Stomach smooth muscle (tissue), 2 donors: ENCODE data around the gene RUNX1.

Experiments
- H3K27ac ChIP-seq: one replicate; pipeline ENCODE4 v1.7.0; 2013; ENCODE audit warnings: mild to moderate bottlenecking, low read length, inconsistent platforms
- H3K27me3 ChIP-seq, 2 donors: one replicate each; pipeline ENCODE4 v1.7.0; 2013; ENCODE audit warnings: low read length in 2 of 2; ENCODE audit not compliant: insufficient read depth in 2 of 2, control insufficient read depth in 1 of 2
- H3K36me3 ChIP-seq, 2 donors: one replicate each; pipeline ENCODE4 v1.7.0; 2013; ENCODE audit warnings: low read length in 2 of 2; ENCODE audit not compliant: control insufficient read depth in 2 of 2, insufficient read depth in 2 of 2
- H3K4me1 ChIP-seq: one replicate; pipeline ENCODE4 v1.7.0; 2013; ENCODE audit warnings: low read length; ENCODE audit not compliant: control insufficient read depth, insufficient read depth
- H3K4me3 ChIP-seq, 2 donors: one replicate each; pipeline ENCODE4 v1.7.0; 2013; ENCODE audit warnings: low read length in 2 of 2
- H3K9ac ChIP-seq, 2 donors: one replicate each; pipeline ENCODE4 v1.7.0; 2013; ENCODE audit warnings: low read length in 2 of 2, mild to moderate bottlenecking in 1 of 2
- H3K9me3 ChIP-seq, 2 donors: one replicate each; pipeline ENCODE4 v1.7.0; 2013; ENCODE audit warnings: low read length in 2 of 2; ENCODE audit not compliant: control insufficient read depth in 2 of 2
- donor health status: healthy.
- donor health status: Pancreatic carcinoma.

RUNX1 gene

DNA sequence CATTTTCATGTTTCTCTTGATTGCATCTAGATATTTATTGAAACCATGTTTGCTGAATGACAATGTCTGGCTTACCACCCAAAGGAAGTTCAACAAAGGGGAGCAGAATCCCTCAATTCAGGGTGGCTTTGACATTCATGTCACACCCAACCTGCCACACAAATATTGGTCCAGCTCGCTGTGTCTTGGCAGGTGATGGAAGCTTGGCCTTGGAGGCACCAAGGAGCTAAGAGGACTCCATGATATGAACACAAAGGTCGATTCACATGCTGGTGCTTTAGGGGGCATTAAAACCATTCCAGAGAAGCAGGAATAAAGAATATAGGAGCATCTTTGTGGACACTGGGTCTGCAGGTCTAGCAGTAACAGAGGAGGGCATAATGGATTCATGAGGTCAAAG, 114.8 kb downstream of the RUNX1 start:
- Histone ChIP-seq H3K4me3 (no peak overlapping the region), H3K9me3 (no peaks in the 10 kb centered on the region), H3K4me1 (no peaks in the 10 kb centered on the region), H3K27me3 (no peaks in the 10 kb centered on the region), H3K9ac (no peak overlapping the region), H3K36me3 (no peaks in the 10 kb centered on the region), H3K27ac (no peak overlapping the region)

DNA sequence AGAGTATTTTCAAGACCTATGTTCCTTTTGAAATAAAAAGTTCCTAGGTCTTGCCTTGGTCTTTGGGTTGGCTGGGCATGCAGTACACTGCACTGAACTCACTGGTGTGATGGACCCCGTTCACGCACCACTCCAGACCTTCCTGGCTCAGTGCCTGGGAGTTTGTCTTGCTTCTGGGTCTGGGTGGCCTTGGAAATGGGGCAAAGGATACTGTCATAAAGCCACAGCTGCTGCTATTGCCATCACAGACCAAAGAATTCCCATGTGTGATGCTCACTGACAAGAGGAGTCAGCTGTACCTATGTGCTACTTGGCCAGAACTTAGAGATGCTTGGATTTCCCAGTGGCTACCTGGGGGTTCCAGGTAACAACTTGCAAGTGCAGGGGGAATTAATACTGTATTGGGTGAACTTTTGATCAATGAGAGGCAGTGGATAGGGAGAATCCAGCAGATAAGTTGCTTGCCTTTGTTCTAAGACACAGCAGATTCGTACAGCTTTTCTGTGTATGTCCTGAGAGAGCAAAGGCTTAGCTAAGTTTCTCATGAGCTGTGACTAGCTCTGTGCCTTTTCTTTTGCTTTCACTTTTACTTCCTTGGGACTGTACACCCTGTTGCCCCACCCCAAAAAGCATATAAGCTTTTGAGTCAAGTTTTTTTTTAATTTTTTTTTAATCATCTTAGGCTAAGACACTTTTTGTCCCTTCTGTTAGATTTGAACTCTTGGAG, 115.3 kb downstream of the RUNX1 start:
- H3K9ac ChIP-seq: no peak overlapping the region
- H3K4me3 ChIP-seq: no peak overlapping the region
- H3K27me3 ChIP-seq: no peaks in the 10 kb centered on the region
- no peaks in the 10 kb centered on the region for H3K9me3 ChIP-seq
- no peak overlapping the region for H3K27ac ChIP-seq
- H3K36me3 ChIP-seq: no peaks in the 10 kb centered on the region
- H3K4me1 ChIP-seq: no peaks in the 10 kb centered on the region

DNA sequence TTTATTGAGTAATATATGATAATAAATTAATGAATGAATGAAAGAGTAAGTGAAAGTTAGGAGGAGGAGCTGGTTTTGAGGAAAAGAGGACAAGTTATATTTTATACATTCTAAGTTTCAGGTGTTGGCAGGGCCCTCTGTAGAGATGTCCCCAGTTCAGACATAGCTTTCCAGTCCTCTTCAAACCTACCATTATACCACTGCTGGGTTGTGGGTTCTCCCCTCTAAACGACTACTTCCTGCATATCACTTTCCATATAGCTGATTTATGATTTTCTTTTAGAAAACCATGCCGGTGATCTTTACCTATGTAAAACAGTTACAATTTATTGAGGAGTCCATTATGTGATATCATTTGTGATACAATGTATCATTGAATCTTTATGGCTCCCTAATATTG, 116.9 kb downstream of the RUNX1 start:
- no peak overlapping the region for H3K4me3 ChIP-seq
- no peak overlapping the region for H3K9ac ChIP-seq
- H3K27me3 ChIP-seq: no peaks in the 10 kb centered on the region
- no peak overlapping the region for H3K27ac ChIP-seq
- no peaks in the 10 kb centered on the region for H3K36me3 ChIP-seq
- no peaks in the 10 kb centered on the region for H3K9me3 ChIP-seq
- no peaks in the 10 kb centered on the region for H3K4me1 ChIP-seq

DNA sequence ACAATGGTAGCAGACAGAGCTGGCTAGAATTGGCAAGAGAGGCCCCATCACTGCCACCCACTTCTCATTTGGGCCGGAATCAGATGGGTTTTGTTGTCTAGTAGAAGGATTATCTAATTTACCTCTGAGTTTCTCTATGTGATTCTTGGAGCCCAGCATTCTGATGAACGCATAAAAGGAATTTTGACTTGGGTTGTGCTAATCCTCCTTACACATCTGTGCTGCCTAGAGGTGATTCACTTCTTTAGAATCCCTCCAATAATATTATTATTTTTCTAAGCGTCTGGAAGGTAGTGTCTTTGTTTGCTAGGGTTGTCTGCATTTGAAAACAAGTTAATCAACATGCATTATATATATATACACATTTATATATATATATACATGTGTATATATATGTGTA, 118.1 kb downstream of the RUNX1 start:
- no peaks in the 10 kb centered on the region for H3K4me1 ChIP-seq
- no peaks in the 10 kb centered on the region for H3K36me3 ChIP-seq
- no peak overlapping the region for H3K27ac ChIP-seq
- H3K9ac ChIP-seq: no peak overlapping the region
- no peaks in the 10 kb centered on the region for H3K9me3 ChIP-seq
- H3K27me3 ChIP-seq: no peaks in the 10 kb centered on the region
- no peak overlapping the region for H3K4me3 ChIP-seq

DNA sequence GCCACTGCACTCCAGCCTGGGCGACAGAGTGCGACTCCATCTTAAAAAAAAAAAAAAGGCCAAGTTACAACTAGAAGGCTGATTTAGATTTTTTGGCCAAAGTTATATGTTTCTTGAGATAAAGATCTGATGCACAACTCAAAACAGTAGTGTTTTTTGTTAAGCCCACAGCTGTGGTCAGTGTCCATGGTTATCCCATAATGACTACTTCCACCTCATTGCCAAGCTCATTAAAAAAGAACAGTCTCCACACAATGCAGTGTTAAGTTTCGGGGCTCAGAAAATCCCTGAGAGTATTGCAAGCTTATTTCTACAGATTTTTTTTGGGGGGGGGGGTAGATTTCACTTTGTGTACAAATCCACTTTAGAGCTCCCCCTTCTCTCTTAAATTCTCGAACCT, 120.5 kb downstream of the RUNX1 start:
- no peak overlapping the region for H3K9ac ChIP-seq
- no peaks in the 10 kb centered on the region for H3K27me3 ChIP-seq
- H3K36me3 ChIP-seq: no peaks in the 10 kb centered on the region
- no peak overlapping the region for H3K4me3 ChIP-seq
- H3K27ac ChIP-seq: no peak overlapping the region
- no peaks in the 10 kb centered on the region for H3K4me1 ChIP-seq
- H3K9me3 ChIP-seq: no peaks in the 10 kb centered on the region

DNA sequence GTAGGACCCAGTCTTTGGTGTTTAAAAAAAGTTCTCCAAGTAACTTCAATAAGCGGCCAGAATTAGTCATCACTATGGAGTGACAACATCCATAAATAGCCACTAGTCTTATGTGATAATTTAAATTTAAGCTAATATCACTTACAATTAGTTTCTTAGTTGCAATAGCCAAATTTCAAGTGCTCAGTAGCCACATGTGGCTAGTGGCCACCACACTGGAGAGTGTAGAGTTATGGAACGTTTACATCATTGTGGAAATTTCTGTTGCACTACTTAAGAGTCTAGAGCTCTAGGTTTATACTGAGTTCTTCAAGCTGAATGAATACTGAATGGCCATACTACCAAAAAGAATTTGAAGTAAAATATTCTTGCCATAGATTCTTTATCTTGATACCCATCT, 121.1 kb downstream of the RUNX1 start:
- H3K4me1 ChIP-seq: no peaks in the 10 kb centered on the region
- H3K9ac ChIP-seq: no peak overlapping the region
- H3K27me3 ChIP-seq: no peaks in the 10 kb centered on the region
- no peaks in the 10 kb centered on the region for H3K9me3 ChIP-seq
- H3K27ac ChIP-seq: no peak overlapping the region
- H3K4me3 ChIP-seq: no peak overlapping the region
- no peaks in the 10 kb centered on the region for H3K36me3 ChIP-seq

DNA sequence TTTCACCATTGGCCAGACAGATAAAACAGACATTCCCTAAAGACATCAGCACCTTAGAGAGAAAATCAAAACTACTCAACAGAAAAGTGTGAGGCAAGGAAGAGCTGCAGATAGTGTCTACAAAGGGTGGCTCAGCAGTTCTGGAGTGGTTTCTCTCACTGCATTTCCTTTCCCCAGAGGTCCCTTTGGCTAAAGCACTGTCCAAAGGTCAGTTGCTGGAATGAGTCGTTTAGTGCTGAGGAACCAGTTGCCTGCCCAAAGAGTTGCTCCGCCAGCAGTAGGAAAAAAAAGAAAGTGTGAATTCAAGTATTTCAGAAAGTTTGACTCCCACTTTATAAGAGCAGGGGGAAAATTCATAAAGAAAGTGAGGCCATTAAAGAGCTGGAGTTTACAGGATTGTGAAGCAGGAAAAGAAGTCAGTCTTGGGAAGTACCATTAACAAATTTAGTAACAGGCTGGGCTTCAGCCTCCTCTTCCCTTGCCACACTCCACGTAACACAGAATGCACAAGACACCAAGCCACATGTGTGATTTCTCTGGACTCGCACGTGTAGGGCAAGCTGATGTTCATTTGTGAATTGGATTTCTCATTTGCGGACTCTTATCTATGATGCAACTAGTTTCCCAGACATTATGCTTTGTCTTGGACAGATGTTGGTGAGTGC, 122.2 kb downstream of the RUNX1 start:
- Histone ChIP-seq H3K9ac (no peak overlapping the region), H3K9me3 (no peaks in the 10 kb centered on the region), H3K27ac (no peak overlapping the region), H3K27me3 (no peaks in the 10 kb centered on the region), H3K36me3 (no peaks in the 10 kb centered on the region), H3K4me1 (no peaks in the 10 kb centered on the region), H3K4me3 (no peak overlapping the region)

DNA sequence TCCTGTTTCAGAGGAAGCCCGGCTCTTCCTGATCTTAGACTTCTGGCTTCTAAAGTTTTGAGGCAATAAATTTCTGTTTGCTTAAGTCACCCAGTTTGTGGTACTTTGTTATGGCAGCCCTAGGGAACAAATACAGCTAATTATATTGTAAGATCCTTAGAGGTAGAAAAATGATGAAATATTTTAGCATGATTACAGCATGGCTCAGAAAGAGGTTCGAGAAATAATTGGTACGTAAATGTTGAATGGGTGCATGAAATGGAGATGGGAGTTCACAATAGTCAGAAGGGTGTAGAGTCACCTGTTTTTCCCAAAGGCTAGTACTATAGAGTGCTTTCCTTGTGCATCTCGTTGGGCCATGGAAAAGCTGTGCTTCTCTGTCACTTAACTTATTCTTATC, 123.5 kb downstream of the RUNX1 start:
- Histone ChIP-seq H3K4me3 (no peak overlapping the region), H3K9ac (no peak overlapping the region), H3K4me1 (no peaks in the 10 kb centered on the region), H3K27me3 (no peaks in the 10 kb centered on the region), H3K27ac (no peak overlapping the region), H3K36me3 (no peaks in the 10 kb centered on the region), H3K9me3 (no peaks in the 10 kb centered on the region)

DNA sequence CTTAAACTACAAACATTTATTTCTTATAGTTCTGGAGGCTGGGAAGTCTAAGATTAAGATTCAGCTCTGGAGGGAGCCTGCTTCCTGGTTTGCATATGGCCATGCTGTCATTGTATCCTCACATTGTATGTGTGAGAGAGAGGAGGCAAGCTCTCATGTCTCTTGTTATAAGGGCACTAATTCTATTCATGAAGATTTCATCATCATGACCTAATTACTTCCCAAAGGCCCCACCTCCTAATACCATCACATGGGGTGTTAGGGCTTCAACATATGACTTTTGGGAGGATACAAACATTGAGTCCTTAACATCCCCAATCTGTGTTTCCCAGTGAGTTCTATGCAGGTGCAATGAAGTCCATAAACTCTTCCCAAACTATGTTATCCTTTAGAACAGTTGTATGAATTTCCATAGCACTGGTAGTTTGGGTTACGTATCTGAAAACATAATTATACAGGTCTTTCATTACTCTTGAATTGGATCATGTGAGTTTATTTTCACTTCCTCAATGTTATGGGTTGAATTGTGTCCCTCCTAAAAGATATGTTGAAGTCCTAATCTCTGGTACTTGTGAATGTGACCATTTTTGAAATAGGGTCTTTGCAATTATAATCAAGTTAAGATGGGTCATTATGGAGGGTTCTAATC, 124.2 kb downstream of the RUNX1 start:
- Histone ChIP-seq H3K4me3 (no peak overlapping the region), H3K9me3 (no peaks in the 10 kb centered on the region), H3K4me1 (no peaks in the 10 kb centered on the region), H3K27me3 (no peaks in the 10 kb centered on the region), H3K9ac (no peak overlapping the region), H3K36me3 (no peaks in the 10 kb centered on the region), H3K27ac (no peak overlapping the region)

DNA sequence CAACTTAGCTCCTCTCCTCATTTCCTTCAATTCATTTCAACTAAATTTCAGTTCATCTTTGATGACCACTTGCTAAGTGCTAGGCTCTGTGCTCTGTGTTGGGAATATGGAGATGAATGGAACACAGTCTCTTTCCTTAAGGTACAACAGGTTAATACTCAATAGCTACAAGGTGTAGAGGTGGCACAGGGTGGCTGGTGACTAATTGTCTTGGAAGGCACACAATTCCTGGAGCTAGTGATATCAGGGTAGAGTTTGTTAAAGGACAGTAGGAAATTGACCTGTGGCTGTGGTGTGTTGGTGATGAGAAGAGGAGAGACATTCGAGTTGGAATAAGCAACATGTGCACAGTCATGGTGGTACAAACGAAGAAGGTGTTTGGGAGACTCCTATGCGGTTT, 124.9 kb downstream of the RUNX1 start:
- Histone ChIP-seq H3K36me3 (no peaks in the 10 kb centered on the region), H3K9ac (no peak overlapping the region), H3K27me3 (no peaks in the 10 kb centered on the region), H3K4me1 (no peaks in the 10 kb centered on the region), H3K4me3 (no peak overlapping the region), H3K27ac (no peak overlapping the region), H3K9me3 (no peaks in the 10 kb centered on the region)

DNA sequence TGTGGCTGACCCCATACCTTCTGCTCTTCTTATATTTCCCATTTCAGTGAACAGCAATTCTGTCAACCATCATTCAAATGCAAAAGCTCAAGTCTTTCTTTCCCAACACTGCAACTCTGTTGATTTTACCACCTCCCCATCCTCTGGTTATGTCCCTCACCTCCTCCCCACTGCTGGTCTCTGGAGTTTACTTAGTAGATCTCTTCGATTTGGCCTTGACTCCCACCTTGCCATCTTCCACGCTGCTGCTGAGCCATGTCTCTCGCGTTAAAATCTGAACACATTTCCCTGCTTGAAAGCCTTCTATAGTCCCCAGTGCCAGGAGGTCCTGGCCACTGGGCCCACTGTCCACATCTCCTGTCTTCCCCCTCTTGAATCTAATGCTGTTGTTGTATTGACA, 125.5 kb downstream of the RUNX1 start:
- no peaks in the 10 kb centered on the region for H3K9me3 ChIP-seq
- no peaks in the 10 kb centered on the region for H3K36me3 ChIP-seq
- no peak overlapping the region for H3K9ac ChIP-seq
- no peak overlapping the region for H3K27ac ChIP-seq
- H3K27me3 ChIP-seq: no peaks in the 10 kb centered on the region
- no peak overlapping the region for H3K4me3 ChIP-seq
- H3K4me1 ChIP-seq: no peaks in the 10 kb centered on the region
